Common myeloid progenitor, CD34-positive (primary cell): ENCODE measurements around the gene PER1.
A peak's percentile ranks its signal among the peaks of the same experiment; 100 is the strongest.

Experiments
- CTCF ChIA-PET: fragments of 350-600 bp; sonication (Branson Sonifier 250); formaldehyde crosslinking; loops from one replicate; lab custom pipeline; 2021; ENCODE audit warnings: antibody characterized with exemption; lab: Charles Lee
- POLR2A ChIA-PET: fragments of 350-600 bp; sonication (Branson Sonifier 250); formaldehyde crosslinking; loops from one replicate; lab custom pipeline; 2021; ENCODE audit warnings: antibody characterized with exemption; lab: Charles Lee
- DNase-seq, 3 donors: peaks; one replicate each; pipeline versions ENCODE4 v3.0.0 to v3.0.0-alpha.2; 2013
- H3K27ac ChIP-seq, 2 experiments: 1 replicate in 1 of 2; 2 replicates in 1 of 2; pipeline ENCODE4 v1.7.0; 2013; ENCODE audit warnings: inconsistent platforms in 2 of 2, low read length in 2 of 2, mild to moderate bottlenecking in 2 of 2, low read depth in 1 of 2, moderate library complexity in 1 of 2; ENCODE audit not compliant: severe bottlenecking in 2 of 2, insufficient read depth in 1 of 2, poor library complexity in 1 of 2
- H3K27me3 ChIP-seq, 5 experiments: replicated peaks in 2 of 5; 1 replicate in 3 of 5; 2 replicates in 2 of 5; pipeline versions ENCODE4 v1.6.1 to v1.7.0; 2013; ENCODE audit warnings: low read length in 4 of 5, mild to moderate bottlenecking in 2 of 5, moderate library complexity in 2 of 5, inconsistent platforms in 1 of 5; ENCODE audit not compliant: insufficient read depth in 5 of 5, control insufficient read depth in 4 of 5
- H3K36me3 ChIP-seq, 4 experiments: 1 replicate in 2 of 4; 2 replicates in 2 of 4; pipeline versions ENCODE4 v1.6.1 to v1.7.0; 2013; ENCODE audit warnings: low read length in 3 of 4, control low read depth in 1 of 4, mild to moderate bottlenecking in 1 of 4; ENCODE audit not compliant: control insufficient read depth in 4 of 4, insufficient read depth in 4 of 4
- H3K4me1 ChIP-seq, 4 experiments: 1 replicate in 3 of 4; 2 replicates in 1 of 4; pipeline versions ENCODE4 v1.6.1 to v1.7.1; 2013; ENCODE audit warnings: low read length in 3 of 4, mild to moderate bottlenecking in 3 of 4, control low read depth in 1 of 4, inconsistent platforms in 1 of 4, moderate library complexity in 1 of 4; ENCODE audit not compliant: control insufficient read depth in 4 of 4, insufficient read depth in 4 of 4; ENCODE audit errors: control extremely low read depth in 1 of 4
- H3K4me3 ChIP-seq, 7 experiments: 1 replicate in 4 of 7; 2 replicates in 3 of 7; pipeline versions ENCODE4 v1.5.1 to v1.7.0; 2013; ENCODE audit warnings: mild to moderate bottlenecking in 7 of 7, low read length in 6 of 7, moderate library complexity in 6 of 7, inconsistent platforms in 2 of 7, low read depth in 2 of 7, control low read depth in 1 of 7; ENCODE audit not compliant: insufficient read depth in 4 of 7, control insufficient read depth in 1 of 7; ENCODE audit errors: extremely low read depth in 1 of 7
- H3K9me3 ChIP-seq, 5 experiments: 1 replicate in 4 of 5; 2 replicates in 1 of 5; pipeline versions ENCODE4 v1.6.1 to v1.7.1; 2013; ENCODE audit warnings: low read length in 4 of 5, mild to moderate bottlenecking in 2 of 5, inconsistent platforms in 1 of 5, low read depth in 1 of 5, moderate library complexity in 1 of 5; ENCODE audit not compliant: control insufficient read depth in 4 of 5, insufficient read depth in 2 of 5; ENCODE audit errors: control extremely low read depth in 1 of 5
- WGBS: methylation state at CpG from one replicate; pipeline ENCODE4 v1.1.5; 2013; ENCODE audit not compliant: insufficient coverage; 5-methylcytosine and 5-hydroxymethylcytosine counted together

Gene PER1

DNA sequence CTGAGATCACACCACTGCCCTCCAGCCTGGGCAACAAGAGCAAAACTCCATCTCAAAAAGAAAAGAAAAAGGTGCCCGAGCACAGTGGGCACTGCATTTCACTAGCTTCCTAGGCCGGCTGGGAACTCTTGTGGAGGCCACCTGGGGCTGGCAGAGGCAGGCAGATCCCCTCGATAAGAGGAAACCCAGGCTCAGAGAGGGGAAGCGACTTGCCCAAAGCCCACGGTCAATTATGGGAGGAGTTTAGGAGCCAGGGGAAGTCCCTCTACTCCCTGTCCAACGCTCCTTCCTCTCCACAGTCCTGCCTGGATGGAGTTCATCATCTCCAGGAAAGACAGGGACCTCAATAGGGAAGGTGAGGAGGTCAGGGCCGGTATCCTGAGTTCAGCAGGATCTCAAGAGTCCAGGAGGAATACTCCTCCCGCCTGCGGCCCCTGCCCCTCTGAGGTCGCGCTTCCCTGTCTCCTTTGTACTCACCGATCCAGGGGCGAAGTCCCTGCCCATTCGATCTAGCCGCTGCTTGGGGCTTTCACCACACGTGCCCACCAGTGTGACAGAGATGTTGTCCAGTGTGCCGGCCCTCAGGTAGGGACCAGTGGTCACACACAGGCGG is 34.7 kb downstream of the PER1 start:
- Histone ChIP-seq H3K27me3 (peaks cover 4 to 51% (median 23%) of the 10 kb centered on the region in 5 experiments), H3K4me1 (peaks cover 0 to 42% (median 38%) of the 10 kb centered on the region in 4 experiments), H3K9me3 (no peaks in the 10 kb centered on the region), H3K27ac (no peak overlapping the region), H3K4me3 (peak overlapping the region; percentile 44 to 94 (median 84)), H3K36me3 (no peaks in the 10 kb centered on the region)
- POLR2A ChIA-PET: no interaction called here
- CTCF ChIA-PET: interaction anchor here (1.2 to 6.0 kb wide), 10 partner anchors 9 to 60 kb away, joined by 4 to 87 read pairs (median 9); partner anchors contain the start of genes ALOX12B and PER1
- 1% methylated on average over 16 of the region's 18 CpGs for WGBS
- peak in 2 of 3 donors; percentile 35 to 42 for DNase-seq

DNA sequence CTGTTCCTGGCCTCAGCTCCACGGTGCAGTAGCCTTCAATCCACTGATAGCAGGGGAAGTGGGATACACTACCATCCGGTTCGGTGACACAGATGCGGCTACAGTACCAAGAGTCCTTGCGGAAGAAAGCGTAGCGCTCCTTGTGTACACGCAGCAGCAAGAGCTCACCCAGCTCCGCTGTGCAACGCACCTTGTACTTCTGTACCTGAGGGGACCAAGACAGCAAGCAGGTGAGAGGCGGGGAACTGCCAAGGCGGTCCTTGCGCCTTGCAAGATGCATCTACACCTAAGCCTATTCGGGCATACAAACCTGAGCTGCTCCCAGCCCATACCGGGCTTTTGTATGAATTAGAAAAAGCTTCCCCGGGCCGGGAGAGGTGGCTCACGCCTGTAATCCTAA is 35.4 kb downstream of the PER1 start:
- H3K4me1 ChIP-seq: peaks cover 0 to 35% (median 31%) of the 10 kb centered on the region in 4 experiments
- ChIA-PET POLR2A (no interaction called here), CTCF (interaction anchor here (1.1 to 6.0 kb wide), 8 partner anchors 10 to 100 kb away, joined by 3 to 87 read pairs (median 4); partner anchors contain the start of gene ALOX12B)
- H3K4me3 ChIP-seq: no peak overlapping the region
- H3K9me3 ChIP-seq: no peaks in the 10 kb centered on the region
- DNase-seq: no peak
- H3K27me3 ChIP-seq: peaks cover 4 to 48% (median 22%) of the 10 kb centered on the region in 5 experiments
- H3K36me3 ChIP-seq: no peaks in the 10 kb centered on the region
- 60% methylated on average over 18 of the region's 18 CpGs for WGBS
- no peak overlapping the region for H3K27ac ChIP-seq

DNA sequence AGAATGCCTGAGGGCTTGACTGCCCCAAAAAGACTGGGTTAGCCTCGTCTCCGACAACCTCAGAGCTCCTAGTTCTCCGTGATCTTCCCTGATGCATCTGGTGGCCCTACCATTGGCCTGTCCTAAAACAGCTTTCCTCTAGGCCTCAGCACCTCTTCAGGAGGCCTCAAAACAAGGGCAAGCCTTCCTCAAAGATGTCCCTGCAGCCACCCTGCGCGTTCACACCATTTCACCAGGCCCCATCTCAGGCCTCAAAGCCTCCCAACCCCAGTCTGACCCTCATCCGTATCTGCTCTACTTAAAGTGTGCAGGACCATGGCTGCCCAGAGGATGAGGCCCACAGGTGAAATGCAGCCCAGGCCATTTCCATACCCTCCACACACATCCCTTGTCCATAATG is 41.3 kb downstream of the PER1 start:
- CTCF ChIA-PET: interaction anchor here (0.7 to 13.8 kb wide), 17 partner anchors 8 to 235 kb away, joined by 3 to 206 read pairs (median 11); partner anchors contain the start of genes ALOX12B, ALOXE3 and HES7
- Histone ChIP-seq H3K27me3 (peaks cover 4 to 25% (median 12%) of the 10 kb centered on the region in 5 experiments), H3K36me3 (no peaks in the 10 kb centered on the region), H3K9me3 (no peaks in the 10 kb centered on the region), H3K4me1 (peaks cover 0 to 18% (median 11%) of the 10 kb centered on the region in 4 experiments), H3K4me3 (no peak overlapping the region), H3K27ac (no peak overlapping the region)
- DNase-seq: no peak
- WGBS: 97% methylated on average over 6 of the region's 6 CpGs
- POLR2A ChIA-PET: interaction anchor here (0.9 kb wide), 1 partner anchor 63 kb away, joined by 3 read pairs; no protein-coding TSS in a partner anchor

DNA sequence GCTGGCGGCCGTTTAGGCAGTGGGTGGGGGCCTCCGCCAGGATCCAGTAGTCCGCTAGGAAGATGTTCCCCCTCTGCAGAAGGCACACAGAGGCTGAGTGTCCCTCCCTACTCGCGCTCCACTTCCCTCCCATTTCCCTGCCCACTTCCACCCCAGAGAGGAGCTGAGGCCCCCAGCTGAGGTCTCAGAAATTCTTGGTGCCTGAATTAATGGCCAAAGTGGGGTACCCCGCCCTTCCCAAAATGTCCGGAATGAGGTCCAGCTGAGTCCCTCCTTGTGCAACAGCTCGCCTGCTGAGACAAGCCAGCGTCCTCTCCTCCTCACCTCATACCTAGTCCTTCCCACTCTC is 41.8 kb downstream of the PER1 start:
- peaks cover 0 to 18% (median 12%) of the 10 kb centered on the region in 4 experiments for H3K4me1 ChIP-seq
- 27% methylated on average over 8 of the region's 10 CpGs for WGBS
- peaks cover 2 to 21% (median 8%) of the 10 kb centered on the region in 5 experiments for H3K27me3 ChIP-seq
- H3K36me3 ChIP-seq: no peaks in the 10 kb centered on the region
- H3K27ac ChIP-seq: no peak overlapping the region
- POLR2A ChIA-PET: interaction anchor here (0.9 kb wide), 1 partner anchor 63 kb away, joined by 3 read pairs; no protein-coding TSS in a partner anchor
- peak overlapping the region in 2 of 7 experiments; percentile 64 to 75 for H3K4me3 ChIP-seq
- H3K9me3 ChIP-seq: no peaks in the 10 kb centered on the region
- CTCF ChIA-PET: interaction anchor here (0.7 to 13.8 kb wide), 16 partner anchors 9 to 236 kb away, joined by 3 to 206 read pairs (median 12); partner anchors contain the start of genes ALOX12B, ALOXE3 and HES7
- no peak for DNase-seq

DNA sequence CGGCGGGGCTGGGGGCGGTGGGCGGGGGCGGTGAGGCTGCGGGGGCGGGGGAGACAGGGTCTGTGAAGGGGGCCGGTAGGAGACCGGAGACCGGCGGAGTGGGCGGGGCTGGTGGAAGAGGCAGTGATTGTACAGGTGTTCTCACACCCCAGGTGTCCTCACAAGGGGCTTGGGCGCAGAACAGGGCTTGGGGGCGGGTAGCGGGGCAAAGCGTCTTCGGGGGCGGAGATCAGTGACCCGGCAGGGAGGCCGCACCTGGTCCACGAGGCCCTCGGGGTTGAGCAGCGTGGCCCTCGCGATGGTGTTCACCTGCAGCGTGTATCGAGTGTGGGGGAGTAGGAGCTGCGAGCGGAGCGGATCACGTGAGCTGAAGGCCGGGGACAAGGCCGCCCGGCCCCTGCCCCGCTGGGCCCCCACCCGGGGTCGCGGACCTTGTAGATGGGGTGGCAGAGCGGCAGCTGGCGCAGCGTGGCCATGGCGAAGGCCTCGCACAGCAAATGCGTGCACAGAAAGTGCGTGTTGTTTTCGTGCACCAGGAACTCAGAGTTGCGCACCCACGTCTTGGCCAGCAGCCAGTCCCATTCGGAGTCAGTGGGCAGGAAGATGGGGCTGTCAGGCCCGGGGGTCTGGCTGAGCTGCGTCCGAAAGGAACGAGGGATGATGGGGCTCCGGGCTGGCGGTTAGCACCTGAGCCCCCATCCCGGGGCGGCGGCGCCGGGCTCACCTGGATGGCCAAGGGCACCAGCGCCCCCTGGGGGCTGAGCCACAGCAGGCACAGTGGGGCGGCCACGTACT is 42.3 kb downstream of the PER1 start:
- ChIA-PET POLR2A (interaction anchor here (0.9 kb wide), 1 partner anchor 64 kb away, joined by 3 read pairs; no protein-coding TSS in a partner anchor), CTCF (interaction anchor here (0.7 to 13.8 kb wide), 14 partner anchors 9 to 52 kb away, joined by 3 to 206 read pairs (median 12); partner anchors contain the start of genes ALOX12B, ALOXE3 and HES7)
- H3K4me3 ChIP-seq: peak overlapping the region in 6 of 7 experiments; percentile 8 to 75 (median 57)
- 16% methylated on average over 50 of the region's 63 CpGs for WGBS
- H3K27me3 ChIP-seq: peaks cover 2 to 16% (median 2%) of the 10 kb centered on the region in 5 experiments
- peak; percentile 55 to 76 (median 71) for DNase-seq
- H3K27ac ChIP-seq: no peak overlapping the region
- peaks cover 0 to 21% (median 16%) of the 10 kb centered on the region in 4 experiments for H3K4me1 ChIP-seq
- no peaks in the 10 kb centered on the region for H3K9me3 ChIP-seq
- H3K36me3 ChIP-seq: no peaks in the 10 kb centered on the region

DNA sequence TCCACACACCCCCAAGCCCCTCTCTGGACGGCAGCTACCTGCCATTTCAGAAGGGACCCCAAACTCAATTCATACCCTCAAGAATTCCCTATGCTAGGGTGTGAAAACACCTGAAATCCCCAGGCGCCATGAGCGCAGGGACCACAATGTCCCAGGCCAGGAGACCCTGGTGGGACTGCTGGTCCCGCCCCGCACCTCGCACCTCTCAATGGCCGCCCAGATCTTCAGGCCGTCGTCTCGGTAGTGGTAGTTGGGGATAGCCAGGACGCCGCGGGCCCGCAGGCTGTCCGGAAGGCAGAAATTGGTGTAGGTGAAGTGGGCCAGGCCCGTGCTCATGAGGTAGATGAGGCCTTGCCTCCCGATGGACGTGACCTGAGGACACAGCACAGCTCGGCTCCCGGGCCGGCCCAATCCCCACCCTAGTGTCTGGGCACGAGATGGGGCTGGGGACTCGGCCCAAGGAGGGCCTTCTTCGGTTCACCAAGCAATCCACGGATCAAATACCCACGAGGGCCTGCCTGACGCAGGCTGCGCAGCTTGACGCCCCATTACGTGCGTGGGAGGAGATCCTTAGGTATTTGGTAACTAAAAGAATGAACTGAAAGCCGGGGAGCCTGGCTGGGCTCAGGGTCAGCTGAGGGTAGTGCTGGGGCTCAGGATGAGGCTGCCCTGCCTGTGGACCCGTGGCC is 43.1 kb downstream of the PER1 start:
- no peak overlapping the region for H3K27ac ChIP-seq
- no peak overlapping the region for H3K4me3 ChIP-seq
- peaks cover 0 to 21% (median 17%) of the 10 kb centered on the region in 4 experiments for H3K4me1 ChIP-seq
- DNase-seq: no peak
- ChIA-PET POLR2A (no interaction called here), CTCF (interaction anchor here (1.0 to 13.8 kb wide), 14 partner anchors 8 to 51 kb away, joined by 3 to 206 read pairs (median 12); partner anchors contain the start of genes ALOX12B, ALOXE3 and HES7)
- 95% methylated on average over 26 of the region's 33 CpGs for WGBS
- H3K9me3 ChIP-seq: no peaks in the 10 kb centered on the region
- peaks cover 0 to 8% (median 2%) of the 10 kb centered on the region in 5 experiments for H3K27me3 ChIP-seq
- no peaks in the 10 kb centered on the region for H3K36me3 ChIP-seq
